Measurements from ENCODE around the gene OR8G1. TPM values are rescaled to one million over a fixed set of nuclear protein-coding genes. Genes with fewer than 3 reads are reported as not detected.
A peak's percentile ranks its signal among the peaks of the same experiment; 100 is the strongest.

Gene OR8G1
- total and polyA plus RNA-seq, 9 of the 15 experiments (the other 6 are each of a cell fraction or from before 2014, with no cell fraction given), result 0.03 to 1.4 (median 0.51) TPM; not detected in 1

DNA sequence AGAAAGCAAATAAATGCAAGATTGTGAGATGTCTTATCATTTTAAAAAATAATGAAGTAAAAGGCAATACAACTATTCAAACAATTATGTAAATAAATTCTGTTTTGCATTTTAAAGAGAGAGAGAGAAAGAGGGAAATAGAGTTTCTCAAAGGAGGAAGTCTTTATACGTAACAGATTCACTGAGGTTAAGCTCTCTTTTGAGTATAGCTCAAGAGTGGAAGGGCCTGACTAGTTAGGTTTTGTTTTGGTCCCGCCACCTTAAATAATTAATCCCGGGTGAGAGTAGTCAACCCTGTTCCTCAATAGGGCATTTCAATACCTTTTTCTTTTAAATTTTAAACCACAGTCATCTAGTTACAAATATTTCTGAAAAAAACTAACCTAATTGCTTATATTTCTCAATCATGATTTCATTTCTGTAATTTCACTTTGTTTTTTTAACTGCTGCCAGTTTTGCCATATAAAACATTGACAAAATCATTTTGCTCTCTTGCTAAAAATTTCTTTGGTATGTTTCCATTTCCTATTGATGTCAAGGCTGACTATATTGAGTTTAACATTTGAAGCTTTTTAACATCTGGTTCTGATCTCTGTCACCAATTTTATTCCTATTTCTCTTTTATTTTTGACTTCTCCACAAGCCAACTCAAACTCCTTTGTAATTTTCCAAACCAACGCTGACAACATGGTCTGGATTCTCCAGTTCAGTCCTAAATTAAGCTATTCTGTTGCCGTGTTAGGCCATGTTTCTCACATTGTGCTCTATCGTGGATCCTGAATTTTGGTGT lies 47.5 kb upstream of the OR8G1 start:
- POLR2A ChIA-PET, result interaction anchor here (0.9 to 1.0 kb wide), 2 partner anchors 14 to 19 kb away, joined by 3 read pairs; no protein-coding TSS in a partner anchor
- H3K4me3 ChIP-seq, result no peak overlapping the region
- no peak overlapping the region for H2AFZ ChIP-seq (ENCODE audit: low read depth, low read length)
- TF ChIP-seq, protein P1, sequence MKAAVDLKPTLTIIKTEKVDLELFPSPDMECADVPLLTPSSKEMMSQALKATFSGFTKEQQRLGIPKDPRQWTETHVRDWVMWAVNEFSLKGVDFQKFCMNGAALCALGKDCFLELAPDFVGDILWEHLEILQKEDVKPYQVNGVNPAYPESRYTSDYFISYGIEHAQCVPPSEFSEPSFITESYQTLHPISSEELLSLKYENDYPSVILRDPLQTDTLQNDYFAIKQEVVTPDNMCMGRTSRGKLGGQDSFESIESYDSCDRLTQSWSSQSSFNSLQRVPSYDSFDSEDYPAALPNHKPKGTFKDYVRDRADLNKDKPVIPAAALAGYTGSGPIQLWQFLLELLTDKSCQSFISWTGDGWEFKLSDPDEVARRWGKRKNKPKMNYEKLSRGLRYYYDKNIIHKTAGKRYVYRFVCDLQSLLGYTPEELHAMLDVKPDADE (conservative IDR thresholded peaks at IDR 0.05; ENCODE audit: control insufficient read depth, low read depth, low read length), result no peak
- no peak for TF ChIP-seq PML (IDR thresholded peaks at IDR 0.05; ENCODE audit: low read length)
- TF ChIP-seq ZNF699 (CRISPR knock-in tag; IDR thresholded peaks at IDR 0.05; ENCODE audit: insufficient replicate concordance), result no peak
- no peak for TF ChIP-seq ZNF263 (CRISPR knock-in tag; IDR thresholded peaks at IDR 0.05; ENCODE audit: borderline replicate concordance)
- no peak for TF ChIP-seq MYC (IDR thresholded peaks at IDR 0.05; ENCODE audit: low read depth, low read length)
- TF ChIP-seq MYC (CRISPR knock-in tag; IDR thresholded peaks at IDR 0.05; ENCODE audit: borderline replicate concordance, low read depth), result no peak
- no peak for TF ChIP-seq HIVEP1 (CRISPR knock-in tag; IDR thresholded peaks at IDR 0.05)
- TF ChIP-seq, protein P2, sequence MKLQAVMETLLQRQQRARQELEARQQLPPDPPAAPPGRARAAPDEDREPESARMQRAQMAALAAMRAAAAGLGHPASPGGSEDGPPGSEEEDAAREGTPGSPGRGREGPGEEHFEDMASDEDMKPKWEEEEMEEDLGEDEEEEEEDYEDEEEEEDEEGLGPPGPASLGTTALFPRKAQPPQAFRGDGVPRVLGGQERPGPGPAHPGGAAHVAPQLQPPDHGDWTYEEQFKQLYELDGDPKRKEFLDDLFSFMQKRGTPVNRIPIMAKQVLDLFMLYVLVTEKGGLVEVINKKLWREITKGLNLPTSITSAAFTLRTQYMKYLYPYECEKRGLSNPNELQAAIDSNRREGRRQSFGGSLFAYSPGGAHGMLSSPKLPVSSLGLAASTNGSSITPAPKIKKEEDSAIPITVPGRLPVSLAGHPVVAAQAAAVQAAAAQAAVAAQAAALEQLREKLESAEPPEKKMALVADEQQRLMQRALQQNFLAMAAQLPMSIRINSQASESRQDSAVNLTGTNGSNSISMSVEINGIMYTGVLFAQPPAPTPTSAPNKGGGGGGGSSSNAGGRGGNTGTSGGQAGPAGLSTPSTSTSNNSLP (IDR thresholded peaks at IDR 0.05; ENCODE audit: borderline replicate concordance, low read depth, low read length), result no peak
- TF ChIP-seq RAD51 (IDR thresholded peaks at IDR 0.05; ENCODE audit: borderline replicate concordance, low read depth), result no peak
- no peak for TF ChIP-seq SNIP1 (IDR thresholded peaks at IDR 0.05; ENCODE audit: low read depth)
- TF ChIP-seq FUS (optimal IDR thresholded peaks at IDR 0.05; ENCODE audit: low read depth, low read length), result no peak
- TF ChIP-seq BHLHE40 (IDR thresholded peaks at IDR 0.05; ENCODE audit: low read length), result no peak
- no peak for TF ChIP-seq CEBPG (CRISPR knock-in tag; IDR thresholded peaks at IDR 0.05)
- no peak for TF ChIP-seq CEBPG (tag; conservative IDR thresholded peaks at IDR 0.05 in 1 of 2, IDR thresholded peaks at IDR 0.05 in 1 of 2)
- TF ChIP-seq PURB (CRISPR knock-in tag; IDR thresholded peaks at IDR 0.05; ENCODE audit: low read depth), result no peak
- TF ChIP-seq ZNF584 (CRISPR knock-in tag; IDR thresholded peaks at IDR 0.05; ENCODE audit: low read depth), result no peak
- TF ChIP-seq, protein P3, sequence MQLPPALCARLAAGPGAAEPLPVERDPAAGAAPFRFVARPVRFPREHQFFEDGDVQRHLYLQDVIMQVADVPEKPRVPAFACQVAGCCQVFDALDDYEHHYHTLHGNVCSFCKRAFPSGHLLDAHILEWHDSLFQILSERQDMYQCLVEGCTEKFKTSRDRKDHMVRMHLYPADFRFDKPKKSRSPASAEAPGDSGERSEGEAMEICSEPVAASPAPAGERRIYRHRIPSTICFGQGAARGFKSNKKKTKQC (CRISPR knock-in tag; IDR thresholded peaks at IDR 0.05), result no peak
- no peaks in the 10 kb centered on the region for H3K9me3 ChIP-seq (replicated peaks; ENCODE audit: control insufficient read depth, insufficient read depth, low read depth, low read length)
- no peaks in the 10 kb centered on the region for H3K27me3 ChIP-seq (ENCODE audit: control insufficient read depth in 2 of 2, insufficient read depth in 2 of 2, low read length in 2 of 2)
- ATAC-seq, result no peak
- no peaks in the 10 kb centered on the region for H4K20me1 ChIP-seq (replicated peaks; ENCODE audit: control insufficient read depth, insufficient read depth, low read length)
- intact Hi-C loops (cut with micrococcal nuclease), result loop anchor here (10.0 kb wide), 2 partner anchors 391 to 449 kb away; partner anchors contain the start of gene ZNF202
- peaks cover 16% of the 10 kb centered on the region for H3K36me3 ChIP-seq (ENCODE audit: control insufficient read depth, insufficient read depth, low read length)
- H3K79me2 ChIP-seq (ENCODE audit: control insufficient read depth, insufficient read depth, low read length), result peaks cover 4% of the 10 kb centered on the region; the same call in 2 of the 3 replicates
- DNase-seq (ENCODE audit: extremely low read depth in 1 of 4, low spot score in 3 of 4), result no peak
- H3K27ac ChIP-seq (ENCODE audit: extremely low read depth, low read depth, low read length), result no peak overlapping the region
- in situ Hi-C loops (cut with MboI), result loop anchor here (5.0 kb wide), 1 partner anchor 121 kb away; no protein-coding TSS in a partner anchor
- no peaks in the 10 kb centered on the region for H3K9me1 ChIP-seq (ENCODE audit: control insufficient read depth, insufficient read depth, low read length)
- WGBS (ENCODE audit: insufficient coverage, low coverage, missing lambda C conversion rate), result 82% methylated on average over 6 of the region's 6 CpGs
- FAIRE-seq, result no peak
- H3K4me2 ChIP-seq (ENCODE audit: insufficient read depth, low read length), result no peak overlapping the region
- H3K9ac ChIP-seq (ENCODE audit: insufficient read depth in 1 of 2, low read depth in 2 of 2, low read length in 2 of 2), result no peak overlapping the region
- peaks cover 0 to 28% of the 10 kb centered on the region in 2 experiments; a peak in 3 of 5 replicates for H3K4me1 ChIP-seq (replicated peaks in 1 of 2; ENCODE audit: control insufficient read depth in 2 of 2, insufficient read depth in 2 of 2, low read length in 2 of 2)
- CTCF ChIA-PET (ENCODE audit: low intra/inter-chr PET ratio), result no interaction called here
- TSS peak; percentile 10 for BruUV-seq (replicated peaks)

Measured in K562 (cell line).